SU-DHL-6 (cell line): Measurements from ENCODE around the gene ORC2.

ENCODE experiments used
- H2AFZ ChIP-seq: fragments of 200-600 bp; sonication (generic); 2 replicates; pipeline ENCODE4 v1.6.1; 2014; ENCODE audit warnings: low read depth, mild to moderate bottlenecking, moderate library complexity, mixed read lengths, antibody characterized with exemption, low read length; ENCODE audit not compliant: severe bottlenecking
- H3F3A ChIP-seq: fragments of 200-600 bp; shearing (Covaris generic); 2 replicates; pipeline ENCODE4 v1.6.0; 2016; ENCODE audit warnings: antibody characterized with exemption, mild to moderate bottlenecking; ENCODE audit not compliant: insufficient read depth
- H3K27ac ChIP-seq: fragments of 200-600 bp; sonication (generic); 2 replicates; pipeline ENCODE4 v1.5.1; 2016; ENCODE audit warnings: low read depth, mild to moderate bottlenecking, low read length, moderate library complexity, mixed read lengths
- H3K27me3 ChIP-seq: fragments of 200-600 bp; sonication (generic), shearing (Covaris generic); 2 replicates; pipeline ENCODE4 v1.6.0; 2014; ENCODE audit warnings: mild to moderate bottlenecking, low read length
- H3K36me3 ChIP-seq: fragments of 200-600 bp; sonication (generic); 2 replicates; pipeline ENCODE4 v1.6.1; 2014; ENCODE audit warnings: mild to moderate bottlenecking, low read length, mixed read lengths
- H3K4me2 ChIP-seq: fragments of 300-600, 200-600 bp; shearing (Covaris generic), sonication (generic); 2 replicates; pipeline ENCODE4 v1.6.0; 2014; ENCODE audit warnings: low read length, low read depth, mild to moderate bottlenecking; ENCODE audit not compliant: poor library complexity, severe bottlenecking
- H3K4me3 ChIP-seq: fragments of 200-600 bp; sonication (generic); 2 replicates; pipeline ENCODE4 v1.5.1; 2014; ENCODE audit warnings: antibody characterized with exemption, low read length, mild to moderate bottlenecking, mixed read lengths; ENCODE audit not compliant: insufficient read depth, poor library complexity, severe bottlenecking
- H3K79me2 ChIP-seq: fragments of 200-600 bp; sonication (generic); 2 replicates; pipeline ENCODE4 v1.6.1; 2014; ENCODE audit warnings: mild to moderate bottlenecking, low read length, moderate library complexity; ENCODE audit not compliant: insufficient read depth
- H3K9ac ChIP-seq: fragments of 200-600 bp; sonication (generic); 2 replicates; pipeline ENCODE4 v1.7.0; 2014; ENCODE audit warnings: mild to moderate bottlenecking, low read length
- H3K9me2 ChIP-seq: fragments of 200-600 bp; sonication (generic); replicated peaks from 2 replicates; pipeline ENCODE4 v1.6.1; 2014; ENCODE audit warnings: low read length; ENCODE audit not compliant: insufficient read depth
- H3K9me3 ChIP-seq: fragments of 200-600 bp; sonication (generic); 2 replicates; pipeline ENCODE4 v1.6.1; 2014; ENCODE audit warnings: low read length, mixed read lengths; ENCODE audit not compliant: insufficient read depth
- H4K20me1 ChIP-seq: fragments of 200-600 bp; sonication (generic); 2 replicates; pipeline ENCODE4 v1.6.1; 2014; ENCODE audit warnings: low read depth, mild to moderate bottlenecking, antibody characterized with exemption, low read length, moderate library complexity, mixed read lengths
- CTCF ChIP-seq: fragments of 200-600 bp; sonication (generic); IDR thresholded peaks from one replicate; pipeline ENCODE4 v1.5.1; 2017; ENCODE audit warnings: antibody characterized with exemption, mild to moderate bottlenecking, low read length, moderate library complexity; ENCODE audit not compliant: insufficient read depth, poor library complexity, severe bottlenecking
- EZH2phosphoT487 ChIP-seq: fragments of 200-600 bp; sonication (generic), shearing (Covaris generic); conservative IDR thresholded peaks from 2 replicates; pipeline ENCODE4 v1.6.1; 2018; ENCODE audit warnings: mild to moderate bottlenecking, antibody characterized with exemption, low read length, moderate library complexity, mixed read lengths

The ORC2 gene

GRCh38 chr2:200929334-200930249 lies 33.9 kb downstream of the ORC2 start:
- Histone ChIP-seq H3K79me2 (no peaks in the 10 kb centered on the region), H4K20me1 (no peaks in the 10 kb centered on the region)
- no peak for TF ChIP-seq EZH2phosphoT487
- no peak for TF ChIP-seq CTCF

GRCh38 chr2:200922439-200922838 lies 41.0 kb downstream of the ORC2 start:
- peaks cover 14% of the 10 kb centered on the region; the same call in 1 of the 2 replicates for H3F3A ChIP-seq
- H3K9ac ChIP-seq, result no peak overlapping the region
- TF ChIP-seq EZH2phosphoT487 (no peak), CTCF (no peak)
- H3K27me3 ChIP-seq, result no peaks in the 10 kb centered on the region
- H3K9me2 ChIP-seq, result no peaks in the 10 kb centered on the region
- no peaks in the 10 kb centered on the region for H3K9me3 ChIP-seq
- no peaks in the 10 kb centered on the region for H4K20me1 ChIP-seq
- no peak overlapping the region for H2AFZ ChIP-seq
- H3K27ac ChIP-seq, result no peak overlapping the region
- no peaks in the 10 kb centered on the region for H3K79me2 ChIP-seq
- no peak overlapping the region for H3K4me2 ChIP-seq
- H3K36me3 ChIP-seq, result peaks cover 36% of the 10 kb centered on the region; the same call in 1 of the 2 replicates
- H3K4me3 ChIP-seq, result no peak overlapping the region

More at GRCh38 chr2:200929334-200930249, 33.9 kb downstream of the ORC2 start:
- Histone ChIP-seq H3K36me3 (peaks cover 38% of the 10 kb centered on the region), H3K27ac (no peak overlapping the region), H3K27me3 (no peaks in the 10 kb centered on the region), H3K9me2 (no peaks in the 10 kb centered on the region), H3K4me3 (no peak overlapping the region), H3F3A (peaks cover 8% of the 10 kb centered on the region; the same call in 1 of the 2 replicates), H3K9me3 (no peaks in the 10 kb centered on the region), H3K4me2 (no peak overlapping the region), H2AFZ (no peak overlapping the region), H3K9ac (no peak overlapping the region)

- Histone ChIP-seq H4K20me1 (no peaks in the 10 kb centered on the region), H3K9me3 (no peaks in the 10 kb centered on the region), H3K79me2 (no peaks in the 10 kb centered on the region), H3K9me2 (no peaks in the 10 kb centered on the region), H3K36me3 (peaks cover 42% of the 10 kb centered on the region), H3K27me3 (no peaks in the 10 kb centered on the region), H3K4me3 (no peak overlapping the region), H3F3A (peaks cover 15% of the 10 kb centered on the region; the same call in 1 of the 2 replicates), H3K27ac (no peak overlapping the region), H3K4me2 (no peak overlapping the region), H2AFZ (no peak overlapping the region), H3K9ac (no peak overlapping the region)
- TF ChIP-seq EZH2phosphoT487 (no peak), CTCF (no peak)
These were observed 49.8 kb downstream of the ORC2 start for GRCh38 chr2:200913654-200914053.
